ENCODE measurements around the gene TAS2R60. TPM values are rescaled to one million over a fixed set of nuclear protein-coding genes. Genes with fewer than 3 reads are reported as not detected.
A peak's percentile ranks its signal among the peaks of the same experiment; 100 is the strongest.

The TAS2R60 gene, protein sequence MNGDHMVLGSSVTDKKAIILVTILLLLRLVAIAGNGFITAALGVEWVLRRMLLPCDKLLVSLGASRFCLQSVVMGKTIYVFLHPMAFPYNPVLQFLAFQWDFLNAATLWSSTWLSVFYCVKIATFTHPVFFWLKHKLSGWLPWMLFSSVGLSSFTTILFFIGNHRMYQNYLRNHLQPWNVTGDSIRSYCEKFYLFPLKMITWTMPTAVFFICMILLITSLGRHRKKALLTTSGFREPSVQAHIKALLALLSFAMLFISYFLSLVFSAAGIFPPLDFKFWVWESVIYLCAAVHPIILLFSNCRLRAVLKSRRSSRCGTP
- not detected in 2 replicates for total RNA-seq

DNA sequence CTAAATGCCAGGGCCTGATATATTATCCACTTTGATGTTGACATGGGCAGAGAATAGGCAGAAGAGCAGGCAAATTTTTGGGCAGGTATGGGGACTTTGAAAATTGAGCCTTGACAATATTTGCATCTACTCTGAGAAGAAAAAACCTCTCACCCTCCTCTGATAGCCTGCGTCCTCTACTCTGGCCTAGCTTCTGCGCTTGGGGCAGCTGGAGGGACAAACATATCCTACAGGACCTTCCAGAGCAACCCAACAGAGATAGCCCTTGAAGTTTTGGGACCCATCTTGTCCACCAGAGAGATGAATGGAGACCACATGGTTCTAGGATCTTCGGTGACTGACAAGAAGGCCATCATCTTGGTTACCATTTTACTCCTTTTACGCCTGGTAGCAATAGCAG lies at the start of gene TAS2R60:
TSS of gene TAS2R60 (plus strand) at position 301 of the 400 bp plus-strand sequence. CDS start at position 301, 0 bp downstream.
- no peak within 1 kb of the TSS for H3K4me2 ChIP-seq (ENCODE audit: insufficient read depth, low read length)
- TF ChIP-seq, protein P1, sequence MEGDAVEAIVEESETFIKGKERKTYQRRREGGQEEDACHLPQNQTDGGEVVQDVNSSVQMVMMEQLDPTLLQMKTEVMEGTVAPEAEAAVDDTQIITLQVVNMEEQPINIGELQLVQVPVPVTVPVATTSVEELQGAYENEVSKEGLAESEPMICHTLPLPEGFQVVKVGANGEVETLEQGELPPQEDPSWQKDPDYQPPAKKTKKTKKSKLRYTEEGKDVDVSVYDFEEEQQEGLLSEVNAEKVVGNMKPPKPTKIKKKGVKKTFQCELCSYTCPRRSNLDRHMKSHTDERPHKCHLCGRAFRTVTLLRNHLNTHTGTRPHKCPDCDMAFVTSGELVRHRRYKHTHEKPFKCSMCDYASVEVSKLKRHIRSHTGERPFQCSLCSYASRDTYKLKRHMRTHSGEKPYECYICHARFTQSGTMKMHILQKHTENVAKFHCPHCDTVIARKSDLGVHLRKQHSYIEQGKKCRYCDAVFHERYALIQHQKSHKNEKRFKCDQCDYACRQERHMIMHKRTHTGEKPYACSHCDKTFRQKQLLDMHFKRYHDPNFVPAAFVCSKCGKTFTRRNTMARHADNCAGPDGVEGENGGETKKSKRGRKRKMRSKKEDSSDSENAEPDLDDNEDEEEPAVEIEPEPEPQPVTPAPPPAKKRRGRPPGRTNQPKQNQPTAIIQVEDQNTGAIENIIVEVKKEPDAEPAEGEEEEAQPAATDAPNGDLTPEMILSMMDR (IDR thresholded peaks at IDR 0.05; ENCODE audit: extremely low read depth, low read depth, low read length), result no peak

DNA sequence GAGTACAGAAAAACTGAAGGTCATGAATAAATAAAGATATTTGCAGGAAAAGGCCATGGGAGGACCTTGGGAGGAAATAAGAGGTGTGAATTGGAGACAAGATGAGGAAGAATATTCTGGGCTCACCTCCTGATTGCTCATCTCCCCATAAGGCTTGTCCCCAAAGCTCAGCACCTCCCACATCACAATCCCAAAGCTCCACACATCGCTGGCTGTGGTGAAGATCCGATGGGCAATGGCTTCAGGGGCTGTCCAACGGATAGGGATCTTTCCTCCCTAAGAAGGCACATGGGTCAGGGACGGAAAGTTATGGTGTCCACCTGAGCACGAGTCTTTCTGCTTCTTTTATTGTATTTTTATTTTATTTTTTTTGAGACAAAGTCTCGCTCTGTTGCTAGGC lies 49.2 kb upstream of the TAS2R60 start:
- Histone ChIP-seq H3K27ac (ENCODE audit: low read depth, low read length) (no peak overlapping the region), H3K9me3 (ENCODE audit: low read depth, low read length) (no peaks in the 10 kb centered on the region), H3K79me2 (ENCODE audit: insufficient read depth, low read length) (no peaks in the 10 kb centered on the region), H4K20me1 (ENCODE audit: insufficient read depth, low read length) (peaks cover 34% of the 10 kb centered on the region), H3K36me3 (ENCODE audit: insufficient read depth, low read length) (peaks cover 35% of the 10 kb centered on the region), H3K4me3 (ENCODE audit: insufficient read depth, low read length) (no peak overlapping the region), H2AFZ (ENCODE audit: low read length) (no peak overlapping the region), H3K27me3 (ENCODE audit: insufficient read depth, low read length) (no peaks in the 10 kb centered on the region), H3K4me1 (ENCODE audit: insufficient read depth, low read length) (peaks cover 39% of the 10 kb centered on the region), H3K4me2 (ENCODE audit: insufficient read depth, low read length) (no peak overlapping the region)
- no peak for DNase-seq (ENCODE audit: insufficient read length, low spot score, missing footprints)
- TF ChIP-seq, protein P1 (IDR thresholded peaks at IDR 0.05; ENCODE audit: extremely low read depth, low read depth, low read length), result no peak

More for the DNA sequence above, at the start of gene TAS2R60:
- H3K79me2 ChIP-seq (ENCODE audit: insufficient read depth, low read length), result no peaks in the 10 kb centered on the region
- no peaks in the 10 kb centered on the region for H3K9me3 ChIP-seq (ENCODE audit: low read depth, low read length)
- DNase-seq (ENCODE audit: insufficient read length, low spot score, missing footprints), result no peak
- peaks cover 42% of the 10 kb centered on the region for H3K27me3 ChIP-seq (ENCODE audit: insufficient read depth, low read length)
- no peak within 1 kb of the TSS for H3K27ac ChIP-seq (ENCODE audit: low read depth, low read length)
- H2AFZ ChIP-seq (ENCODE audit: low read length), result no peak within 1 kb of the TSS
- H3K36me3 ChIP-seq (ENCODE audit: insufficient read depth, low read length), result no peaks in the 10 kb centered on the region
- no peaks in the 10 kb centered on the region for H4K20me1 ChIP-seq (ENCODE audit: insufficient read depth, low read length)
- no peaks in the 10 kb centered on the region for H3K4me1 ChIP-seq (ENCODE audit: insufficient read depth, low read length)
- H3K4me3 ChIP-seq (ENCODE audit: insufficient read depth, low read length), result no peak within 1 kb of the TSS

DNA sequence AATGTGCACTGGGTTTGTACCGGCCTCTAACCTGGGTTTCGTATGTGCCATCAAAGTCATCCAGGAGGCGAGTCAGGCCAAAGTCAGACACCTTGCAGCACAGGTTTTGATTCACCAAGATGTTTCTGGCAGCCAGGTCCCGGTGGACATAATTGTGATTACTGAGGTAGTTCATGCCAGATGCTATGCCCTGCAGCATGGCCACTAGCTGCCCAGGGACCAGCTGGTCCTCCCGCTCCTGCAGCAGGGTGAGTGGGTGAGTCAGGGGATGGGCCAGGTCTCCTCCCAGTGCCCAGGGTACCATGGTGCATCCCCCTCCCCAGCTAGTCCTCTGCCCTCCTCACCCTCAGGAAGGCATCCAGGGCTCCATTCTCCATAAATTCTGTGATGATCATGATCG lies 48.5 kb upstream of the TAS2R60 start:
- no peaks in the 10 kb centered on the region for H3K27me3 ChIP-seq (ENCODE audit: insufficient read depth, low read length)
- H4K20me1 ChIP-seq (ENCODE audit: insufficient read depth, low read length), result peaks cover 28% of the 10 kb centered on the region
- no peak overlapping the region for H3K4me3 ChIP-seq (ENCODE audit: insufficient read depth, low read length)
- peaks cover 39% of the 10 kb centered on the region for H3K4me1 ChIP-seq (ENCODE audit: insufficient read depth, low read length)
- TF ChIP-seq, protein P1 (IDR thresholded peaks at IDR 0.05; ENCODE audit: extremely low read depth, low read depth, low read length), result no peak
- no peak overlapping the region for H2AFZ ChIP-seq (ENCODE audit: low read length)
- peaks cover 28% of the 10 kb centered on the region for H3K36me3 ChIP-seq (ENCODE audit: insufficient read depth, low read length)
- H3K4me2 ChIP-seq (ENCODE audit: insufficient read depth, low read length), result no peak overlapping the region
- no peaks in the 10 kb centered on the region for H3K9me3 ChIP-seq (ENCODE audit: low read depth, low read length)
- H3K79me2 ChIP-seq (ENCODE audit: insufficient read depth, low read length), result no peaks in the 10 kb centered on the region
- peak; percentile 79 for DNase-seq (ENCODE audit: insufficient read length, low spot score, missing footprints)
- no peak overlapping the region for H3K27ac ChIP-seq (ENCODE audit: low read depth, low read length)
